HCT116 (cell line): ENCODE measurements around the gene CD68.

Experiments used
- ATF3 ChIP-seq: IDR thresholded peaks from 2 replicates; pipeline ENCODE4 v1.6.1; 2012
- CBX3 ChIP-seq: IDR thresholded peaks from 2 replicates; pipeline ENCODE4 v1.6.1; 2012; ENCODE audit warnings: low read depth
- CEBPB ChIP-seq: IDR thresholded peaks from 2 replicates; pipeline ENCODE4 v1.6.1; 2012; ENCODE audit warnings: low read depth
- CTCF ChIP-seq, 3 experiments: fragments of 200-600 bp in 1 of 3; sonication (generic) in 1 of 3; IDR thresholded peaks in 2 of 3; conservative IDR thresholded peaks in 1 of 3; 2 replicates each; pipeline ENCODE4 v1.5.1; 2012 to 2017; ENCODE audit warnings: low read depth in 2 of 3, low read length in 2 of 3, antibody characterized with exemption in 1 of 3, borderline replicate concordance in 1 of 3, control low read depth in 1 of 3, mild to moderate bottlenecking in 1 of 3, mixed read lengths in 1 of 3, mixed run types in 1 of 3, moderate library complexity in 1 of 3; ENCODE audit not compliant: insufficient read depth in 1 of 3
- EZH2 ChIP-seq: fragments of 200-600 bp; sonication (generic); IDR thresholded peaks from 2 replicates; pipeline ENCODE4 v1.6.1; 2017; ENCODE audit warnings: antibody characterized with exemption, mixed run types
- JUND ChIP-seq: IDR thresholded peaks from 2 replicates; pipeline ENCODE4 v1.6.1; 2012
- POLR2A ChIP-seq: IDR thresholded peaks from 2 replicates; pipeline ENCODE4 v1.7.0; 2011; ENCODE audit warnings: borderline replicate concordance; ENCODE audit not compliant: insufficient read depth, insufficient read length; ENCODE audit errors: extremely low read depth
- POLR2AphosphoS5 ChIP-seq: IDR thresholded peaks from 2 replicates; pipeline ENCODE4 v1.6.1; 2011; ENCODE audit warnings: mild to moderate bottlenecking, low read depth, low read length, moderate library complexity
- RAD21 ChIP-seq: IDR thresholded peaks from 2 replicates; pipeline ENCODE4 v1.6.1; 2012; ENCODE audit warnings: low read depth, mild to moderate bottlenecking
- REST ChIP-seq: IDR thresholded peaks from 2 replicates; pipeline ENCODE4 v1.6.1; 2012; ENCODE audit warnings: low read depth
- SIN3A ChIP-seq: IDR thresholded peaks from 2 replicates; pipeline ENCODE4 v1.6.1; 2012; ENCODE audit warnings: low read depth
- SP1 ChIP-seq: IDR thresholded peaks from 2 replicates; pipeline ENCODE4 v1.6.1; 2012; ENCODE audit warnings: low read depth
- SRF ChIP-seq: IDR thresholded peaks from 2 replicates; pipeline ENCODE4 v1.6.1; 2012; ENCODE audit warnings: low read depth
- TCF7L2 ChIP-seq: IDR thresholded peaks from 2 replicates; pipeline ENCODE4 v1.7.0; 2011; ENCODE audit warnings: borderline replicate concordance, inconsistent platforms; ENCODE audit not compliant: insufficient read depth, insufficient read length; ENCODE audit errors: extremely low read depth

DNA sequence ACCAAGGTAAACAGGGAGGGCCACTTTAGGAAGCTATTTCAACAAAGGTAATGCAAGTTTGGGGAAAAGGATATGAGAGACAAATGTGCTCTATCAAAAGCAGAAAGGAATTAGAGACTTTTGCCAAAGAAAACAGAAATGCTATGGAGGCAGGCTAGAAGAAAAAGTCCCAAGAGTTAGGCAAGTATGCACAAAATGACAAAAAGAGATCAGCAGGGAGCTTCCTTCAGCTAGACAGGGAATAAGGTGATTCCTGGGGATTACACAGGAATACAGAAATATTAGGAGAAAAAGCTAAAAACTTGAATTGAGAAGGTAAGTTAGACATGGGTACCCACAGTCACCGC is 32.8 kb downstream of the CD68 start:
- TF ChIP-seq TCF7L2 (no peak), CEBPB (no peak), CTCF (IDR thresholded peaks at IDR 0.05 in 2 of 3, conservative IDR thresholded peaks at IDR 0.05 in 1 of 3; ENCODE audit: borderline replicate concordance in 1 of 3, insufficient read depth in 1 of 3, low read depth in 2 of 3, low read length in 2 of 3) (no peak), POLR2A (no peak), REST (no peak), SP1 (no peak), SRF (no peak), JUND (no peak), RAD21 (no peak), EZH2 (no peak), ATF3 (no peak), CBX3 (no peak), POLR2AphosphoS5 (no peak), SIN3A (no peak)
